ENCODE results near the gene PAQR8. TPM values are rescaled to one million over a fixed set of nuclear protein-coding genes. Genes with fewer than 3 reads are reported as not detected.

Gene PAQR8
- total and polyA plus RNA-seq, 3 experiments from 2014 or later, result 10.2 to 17.9 (median 11.7) TPM

DNA sequence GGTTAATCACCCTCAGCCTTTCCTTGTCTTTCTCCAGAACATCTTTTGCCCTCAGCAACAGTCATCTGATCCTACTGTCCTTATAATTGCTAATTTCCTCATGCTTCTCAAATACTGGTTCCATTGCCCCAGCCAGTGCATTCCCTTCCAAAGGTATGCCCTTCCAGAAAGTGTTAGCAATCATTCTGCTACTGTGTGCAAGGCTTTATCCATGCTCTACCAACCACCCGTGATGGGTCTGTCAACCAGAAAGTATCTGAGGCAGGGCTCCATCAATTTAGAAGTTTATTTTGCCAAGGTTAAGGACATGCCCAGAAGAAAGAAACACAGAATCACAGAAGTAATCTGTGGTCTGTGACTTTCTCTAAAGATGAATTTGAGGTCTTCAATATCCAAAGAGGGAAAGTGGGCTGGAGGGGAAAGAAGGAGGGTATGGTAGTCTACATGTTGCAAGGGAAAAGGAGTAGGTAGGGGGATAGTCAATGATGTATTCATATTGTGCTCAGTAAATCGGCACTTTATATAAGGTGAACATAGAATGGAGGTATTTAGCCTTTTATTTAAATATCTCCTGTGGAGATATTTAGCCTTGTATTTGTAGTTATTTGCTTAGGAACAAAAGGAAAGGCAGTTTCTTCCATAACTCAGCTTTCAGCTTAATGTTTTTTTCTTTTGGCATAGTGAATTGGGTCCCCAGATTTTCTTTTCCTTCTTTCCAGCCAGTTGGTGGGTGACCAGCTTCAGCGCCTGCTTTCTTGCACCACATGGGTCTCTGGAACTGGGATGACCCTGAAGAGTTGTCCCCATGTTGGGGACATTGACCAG is 35.2 kb upstream of the PAQR8 start:
- CTCF ChIA-PET, result interaction anchor here (0.7 to 1.8 kb wide), 3 partner anchors 40 to 65 kb away, joined by 3 to 6 read pairs (median 3); no protein-coding TSS in a partner anchor
- H3K36me3 Mint-ChIP-seq, result no peaks in the 10 kb centered on the region
- H3K27ac Mint-ChIP-seq, result peak overlapping the region in 2 of 8 donors; percentile 62 to 64
- no peak for DNase-seq
- no peaks in the 10 kb centered on the region for H3K36me3 ChIP-seq (ENCODE audit: insufficient read depth, low read length)
- H3K4me3 Mint-ChIP-seq, result no peak overlapping the region
- H3K9me3 Mint-ChIP-seq, result no peaks in the 10 kb centered on the region
- no peaks in the 10 kb centered on the region for H3K27me3 ChIP-seq (ENCODE audit: insufficient read depth, low read length, poor library complexity, severe bottlenecking)
- peaks cover 4% of the 10 kb centered on the region for H3K4me1 ChIP-seq (ENCODE audit: insufficient read depth, low read length)
- H3K9me3 ChIP-seq (ENCODE audit: low read length), result no peaks in the 10 kb centered on the region
- H3K27ac ChIP-seq (ENCODE audit: low read depth, low read length), result no peak overlapping the region
- no peak overlapping the region for H3K4me3 ChIP-seq (ENCODE audit: low read length)
- peaks cover 0 to 4% of the 10 kb centered on the region in 2 donors for H3K27me3 Mint-ChIP-seq
- POLR2A ChIA-PET, result no interaction called here
- peaks cover 1 to 6% (median 3%) of the 10 kb centered on the region in 3 donors for H3K4me1 Mint-ChIP-seq

DNA sequence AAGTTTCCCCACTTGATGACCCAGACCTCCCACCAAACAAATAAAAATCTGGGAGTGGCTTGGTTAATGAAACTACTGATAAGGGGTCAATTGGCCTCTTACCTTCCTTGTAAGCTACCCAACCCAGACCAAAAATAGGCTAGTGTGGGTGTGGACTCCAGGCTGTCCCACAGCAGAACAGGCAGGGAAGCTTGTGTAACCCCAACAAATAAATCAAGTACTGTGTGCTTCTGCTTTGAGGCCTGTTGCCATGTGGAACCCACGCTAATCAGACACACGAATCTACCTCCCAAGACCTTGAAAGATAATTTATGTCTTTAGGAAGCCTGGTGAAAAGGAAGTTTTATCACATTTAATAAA is 33.7 kb upstream of the PAQR8 start:
- CTCF ChIA-PET, result interaction anchor here (0.9 to 1.8 kb wide), 4 partner anchors 10 to 72 kb away, joined by 3 to 6 read pairs (median 3); no protein-coding TSS in a partner anchor

DNA sequence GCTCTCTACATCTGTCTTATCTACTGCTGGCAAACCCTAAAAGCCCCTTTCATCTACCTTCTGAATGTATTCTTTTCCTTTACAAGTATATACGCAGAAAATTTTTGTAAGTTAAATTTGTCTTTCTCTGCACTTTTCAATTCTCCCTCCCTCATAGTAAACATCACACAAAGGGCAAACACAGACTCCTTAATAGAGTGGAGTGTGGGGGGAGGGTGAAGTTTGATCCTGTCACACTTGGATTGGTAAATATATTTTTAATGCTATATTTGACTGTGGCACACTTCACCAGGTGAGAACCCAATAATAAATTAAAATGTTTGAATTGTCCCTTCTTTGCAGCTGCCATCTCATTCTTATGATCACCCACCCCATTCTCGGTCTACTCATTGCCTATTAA is 33.2 kb upstream of the PAQR8 start:
- peak overlapping the region in 1 of 8 donors; percentile 60 for H3K27ac Mint-ChIP-seq
- H3K9me3 Mint-ChIP-seq, result no peaks in the 10 kb centered on the region
- Histone ChIP-seq H3K9me3 (ENCODE audit: low read length) (no peaks in the 10 kb centered on the region), H3K27me3 (ENCODE audit: insufficient read depth, low read length, poor library complexity, severe bottlenecking) (no peaks in the 10 kb centered on the region), H3K36me3 (ENCODE audit: insufficient read depth, low read length) (no peaks in the 10 kb centered on the region), H3K4me3 (ENCODE audit: low read length) (no peak overlapping the region), H3K4me1 (ENCODE audit: insufficient read depth, low read length) (peaks cover 24% of the 10 kb centered on the region), H3K27ac (ENCODE audit: low read depth, low read length) (no peak overlapping the region)
- ChIA-PET POLR2A (interaction anchor here (0.9 kb wide), 1 partner anchor 12 kb away, joined by 3 read pairs; no protein-coding TSS in a partner anchor), CTCF (interaction anchor here (0.9 to 1.0 kb wide), 3 partner anchors 10 to 71 kb away, joined by 3 read pairs; no protein-coding TSS in a partner anchor)
- H3K27me3 Mint-ChIP-seq, result peaks cover 0 to 4% of the 10 kb centered on the region in 2 donors
- H3K4me3 Mint-ChIP-seq, result no peak overlapping the region
- H3K4me1 Mint-ChIP-seq, result peaks cover 18 to 25% (median 23%) of the 10 kb centered on the region in 3 donors
- no peak for DNase-seq
- peaks cover 0 to 1% (median 0%) of the 10 kb centered on the region in 3 donors for H3K36me3 Mint-ChIP-seq

More for the DNA sequence above, 33.7 kb upstream of the PAQR8 start:
- no peaks in the 10 kb centered on the region for H3K9me3 Mint-ChIP-seq
- no peak overlapping the region for H3K4me3 ChIP-seq (ENCODE audit: low read length)
- no peaks in the 10 kb centered on the region for H3K36me3 ChIP-seq (ENCODE audit: insufficient read depth, low read length)
- H3K27ac ChIP-seq (ENCODE audit: low read depth, low read length), result no peak overlapping the region
- H3K36me3 Mint-ChIP-seq, result peaks cover 0 to 1% (median 0%) of the 10 kb centered on the region in 3 donors
- H3K4me1 ChIP-seq (ENCODE audit: insufficient read depth, low read length), result peaks cover 20% of the 10 kb centered on the region
- H3K4me1 Mint-ChIP-seq, result peaks cover 14 to 21% (median 19%) of the 10 kb centered on the region in 3 donors
- H3K27ac Mint-ChIP-seq, result no peak overlapping the region
- H3K27me3 Mint-ChIP-seq, result peaks cover 0 to 4% of the 10 kb centered on the region in 2 donors
- H3K27me3 ChIP-seq (ENCODE audit: insufficient read depth, low read length, poor library complexity, severe bottlenecking), result no peaks in the 10 kb centered on the region
- DNase-seq, result no peak
- H3K9me3 ChIP-seq (ENCODE audit: low read length), result no peaks in the 10 kb centered on the region
- H3K4me3 Mint-ChIP-seq, result no peak overlapping the region
- POLR2A ChIA-PET, result interaction anchor here (0.9 kb wide), 1 partner anchor 12 kb away, joined by 3 read pairs; no protein-coding TSS in a partner anchor

DNA sequence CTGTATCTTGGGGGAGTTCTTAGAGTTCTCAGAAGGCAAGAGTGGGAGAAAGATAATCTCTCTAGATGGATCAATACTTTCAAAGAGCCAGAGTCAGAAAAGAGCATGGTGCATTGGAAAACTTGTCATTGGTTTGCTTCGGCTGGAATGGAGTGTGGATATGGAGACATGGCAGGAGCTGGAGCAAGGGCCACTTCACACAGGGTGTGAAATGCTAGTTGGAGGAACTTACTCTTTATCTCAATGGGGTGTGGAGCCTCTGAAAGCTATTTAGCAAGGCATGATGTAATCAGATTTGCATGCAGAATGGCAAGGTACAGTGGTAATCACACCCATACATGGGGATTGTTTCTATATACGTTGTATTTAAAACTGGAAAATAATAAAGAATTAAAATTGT is 31.5 kb upstream of the PAQR8 start:
- no peaks in the 10 kb centered on the region for H3K27me3 ChIP-seq (ENCODE audit: insufficient read depth, low read length, poor library complexity, severe bottlenecking)
- Mint-ChIP-seq H3K9me3 (no peaks in the 10 kb centered on the region), H3K4me3 (no peak overlapping the region), H3K27ac (peak overlapping the region in 1 of 8 donors; percentile 80), H3K27me3 (peaks cover 0 to 4% of the 10 kb centered on the region in 2 donors), H3K4me1 (peaks cover 34 to 43% (median 41%) of the 10 kb centered on the region in 3 donors), H3K36me3 (peaks cover 0 to 1% (median 0%) of the 10 kb centered on the region in 3 donors)
- no peak overlapping the region for H3K27ac ChIP-seq (ENCODE audit: low read depth, low read length)
- no peak overlapping the region for H3K4me3 ChIP-seq (ENCODE audit: low read length)
- ChIA-PET POLR2A (no interaction called here), CTCF (interaction anchor here (0.7 kb wide), 1 partner anchor 28 kb away, joined by 3 read pairs; no protein-coding TSS in a partner anchor)
- H3K9me3 ChIP-seq (ENCODE audit: low read length), result no peaks in the 10 kb centered on the region
- H3K36me3 ChIP-seq (ENCODE audit: insufficient read depth, low read length), result no peaks in the 10 kb centered on the region
- H3K4me1 ChIP-seq (ENCODE audit: insufficient read depth, low read length), result peaks cover 41% of the 10 kb centered on the region
- DNase-seq, result no peak

DNA sequence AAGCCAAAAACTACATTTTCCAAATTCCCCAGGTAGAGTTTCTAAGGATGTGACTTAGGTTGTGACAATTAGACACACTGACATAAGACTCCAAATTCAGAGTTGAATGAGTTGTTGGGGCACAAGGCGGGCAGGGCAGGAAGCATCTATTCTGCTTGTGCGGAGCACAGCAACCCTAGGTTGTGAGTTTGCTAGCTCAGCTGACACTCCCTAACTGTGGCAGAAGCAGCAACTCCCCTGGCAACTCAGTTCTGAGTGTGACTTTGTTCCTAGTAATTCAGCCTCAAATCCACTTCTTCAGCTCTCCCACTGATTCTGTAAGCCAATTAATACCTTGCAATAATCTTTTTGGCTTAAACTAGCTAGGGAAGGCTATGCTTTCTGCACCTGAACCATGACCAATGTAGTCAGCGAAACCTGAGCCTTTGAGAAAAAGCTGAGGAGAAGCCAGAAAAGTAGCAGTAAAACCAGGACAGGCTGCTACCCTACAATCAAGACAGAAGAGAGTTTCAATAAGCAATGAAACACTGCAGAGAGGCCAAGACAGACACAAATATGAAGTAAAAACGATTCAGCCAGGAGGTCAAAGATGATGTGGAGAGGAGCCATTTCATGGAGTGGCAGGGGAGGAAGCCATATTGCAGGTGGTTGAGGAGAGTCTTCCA is 30.0 kb upstream of the PAQR8 start:
- no peak overlapping the region for H3K4me3 ChIP-seq (ENCODE audit: low read length)
- no peak overlapping the region for H3K27ac ChIP-seq (ENCODE audit: low read depth, low read length)
- no peaks in the 10 kb centered on the region for H3K9me3 Mint-ChIP-seq
- peaks cover 56% of the 10 kb centered on the region for H3K4me1 ChIP-seq (ENCODE audit: insufficient read depth, low read length)
- H3K36me3 ChIP-seq (ENCODE audit: insufficient read depth, low read length), result no peaks in the 10 kb centered on the region
- no peak for DNase-seq
- CTCF ChIA-PET, result no interaction called here
- H3K27me3 Mint-ChIP-seq, result no peaks in the 10 kb centered on the region
- no peaks in the 10 kb centered on the region for H3K9me3 ChIP-seq (ENCODE audit: low read length)
- peaks cover 45 to 57% (median 51%) of the 10 kb centered on the region in 3 donors for H3K4me1 Mint-ChIP-seq
- H3K4me3 Mint-ChIP-seq, result peak overlapping the region in 3 of 7 donors; percentile 15 to 49 (median 30)
- peaks cover 0 to 1% (median 0%) of the 10 kb centered on the region in 3 donors for H3K36me3 Mint-ChIP-seq
- H3K27ac Mint-ChIP-seq, result peak overlapping the region; percentile 24 to 85 (median 68)
- POLR2A ChIA-PET, result no interaction called here
- H3K27me3 ChIP-seq (ENCODE audit: insufficient read depth, low read length, poor library complexity, severe bottlenecking), result no peaks in the 10 kb centered on the region

DNA sequence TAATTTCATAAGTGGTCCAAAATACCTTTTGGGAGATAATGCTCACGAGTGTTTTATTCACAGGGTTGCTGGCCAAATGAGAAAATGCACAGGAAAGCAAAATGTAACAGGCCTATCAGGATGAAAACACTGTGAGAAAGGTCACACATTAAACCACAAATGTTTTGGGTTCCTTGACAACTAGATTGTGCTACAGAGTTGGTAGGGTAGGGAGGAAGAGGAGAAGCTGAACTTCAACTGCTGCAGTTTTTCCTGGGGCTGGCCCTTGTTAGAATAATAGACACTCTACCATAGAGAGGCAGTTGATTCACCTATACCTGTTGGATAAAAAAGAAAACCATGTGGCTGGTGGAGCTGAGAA is 28.1 kb upstream of the PAQR8 start:
- Mint-ChIP-seq H3K27ac (peak overlapping the region; percentile 78 to 98 (median 96)), H3K36me3 (peaks cover 0 to 1% (median 0%) of the 10 kb centered on the region in 3 donors), H3K4me1 (peaks cover 54 to 74% (median 63%) of the 10 kb centered on the region in 3 donors), H3K4me3 (peak overlapping the region in 6 of 7 donors; percentile 64 to 84 (median 76)), H3K27me3 (no peaks in the 10 kb centered on the region), H3K9me3 (no peaks in the 10 kb centered on the region)
- no peaks in the 10 kb centered on the region for H3K27me3 ChIP-seq (ENCODE audit: insufficient read depth, low read length, poor library complexity, severe bottlenecking)
- peaks cover 66% of the 10 kb centered on the region for H3K4me1 ChIP-seq (ENCODE audit: insufficient read depth, low read length)
- H3K36me3 ChIP-seq (ENCODE audit: insufficient read depth, low read length), result no peaks in the 10 kb centered on the region
- H3K27ac ChIP-seq (ENCODE audit: low read depth, low read length), result peak overlapping the region; percentile 46
- H3K4me3 ChIP-seq (ENCODE audit: low read length), result peak overlapping the region; percentile 28
- peak in 3 of 5 donors; percentile 46 to 59 (median 52) for DNase-seq
- no peaks in the 10 kb centered on the region for H3K9me3 ChIP-seq (ENCODE audit: low read length)
- CTCF ChIA-PET, result interaction anchor here (1.1 to 3.2 kb wide), 6 partner anchors 12 to 66 kb away, joined by 4 to 13 read pairs (median 6); partner anchors contain the start of genes MCM3 and PAQR8
- POLR2A ChIA-PET, result interaction anchor here (1.0 to 1.1 kb wide), 3 partner anchors 48 to 66 kb away, joined by 3 to 4 read pairs (median 3); no protein-coding TSS in a partner anchor

DNA sequence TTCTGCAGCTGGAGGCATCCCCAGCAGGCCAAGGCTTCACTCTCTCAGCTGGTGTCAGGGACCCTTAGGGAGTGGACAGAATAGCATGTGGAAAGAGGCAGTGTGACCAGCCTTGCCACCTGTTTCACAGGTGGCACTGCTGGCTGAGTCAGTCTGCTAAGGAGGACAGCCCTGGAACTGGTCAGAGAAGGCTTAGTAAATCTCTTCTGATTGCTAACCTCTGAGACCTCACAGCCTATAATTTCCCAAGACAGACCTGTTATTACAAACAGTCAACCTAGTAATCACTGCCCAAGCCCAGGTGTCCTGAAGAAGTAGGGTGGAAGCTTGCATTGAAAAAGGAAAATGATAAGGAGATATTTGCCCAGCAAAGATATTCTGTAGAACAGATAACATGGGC is 26.4 kb upstream of the PAQR8 start:
- H3K27me3 ChIP-seq (ENCODE audit: insufficient read depth, low read length, poor library complexity, severe bottlenecking), result no peaks in the 10 kb centered on the region
- H3K4me3 ChIP-seq (ENCODE audit: low read length), result no peak overlapping the region
- peaks cover 54 to 72% (median 63%) of the 10 kb centered on the region in 3 donors for H3K4me1 Mint-ChIP-seq
- peaks cover 66% of the 10 kb centered on the region for H3K4me1 ChIP-seq (ENCODE audit: insufficient read depth, low read length)
- ChIA-PET POLR2A (no interaction called here), CTCF (interaction anchor here (3.2 kb wide), 1 partner anchor 27 kb away, joined by 13 read pairs; the partner anchor contains the start of gene PAQR8)
- H3K9me3 Mint-ChIP-seq, result no peaks in the 10 kb centered on the region
- H3K9me3 ChIP-seq (ENCODE audit: low read length), result no peaks in the 10 kb centered on the region
- DNase-seq, result no peak
- peaks cover 0 to 1% (median 0%) of the 10 kb centered on the region in 3 donors for H3K36me3 Mint-ChIP-seq
- no peak overlapping the region for H3K27ac ChIP-seq (ENCODE audit: low read depth, low read length)
- no peaks in the 10 kb centered on the region for H3K27me3 Mint-ChIP-seq
- H3K27ac Mint-ChIP-seq, result peak overlapping the region; percentile 78 to 98 (median 96)
- no peaks in the 10 kb centered on the region for H3K36me3 ChIP-seq (ENCODE audit: insufficient read depth, low read length)
- peak overlapping the region in 2 of 7 donors; percentile 20 to 35 for H3K4me3 Mint-ChIP-seq

All from CD8-positive, alpha-beta memory T cell (primary cell).